Gastroesophageal sphincter (tissue), 4 donors: ENCODE measurements around the gene ZNF318. TPM values are rescaled to one million over a fixed set of nuclear protein-coding genes. Genes with fewer than 3 reads are reported as not detected.
"Not testable (repeated sequence)": the region's sequence is repeated elsewhere in the genome, so short reads cannot be mapped to it uniquely, and the experiment has no call there.

ENCODE experiments used
- ATAC-seq: fragments of 150-250 bp; one replicate; pipeline ENCODE4 v1.9.1; 2016; ENCODE audit warnings: mild to moderate bottlenecking, moderate library complexity
- H3K27ac ChIP-seq, 4 donors: fragments of 200-600 bp; sonication (generic) in 3 of 4; 1 replicate in 3 of 4; 2 replicates in 1 of 4; pipeline ENCODE4 v1.5.1; 2016 to 2019
- H3K27me3 ChIP-seq: fragments of 200-600 bp; sonication (generic); one replicate; pipeline ENCODE4 v1.5.1; 2019
- H3K36me3 ChIP-seq, 2 donors: fragments of 200-600 bp; sonication (generic); one replicate each; pipeline ENCODE4 v1.5.1; 2019; ENCODE audit warnings: control low read depth in 1 of 2
- H3K4me1 ChIP-seq, 3 donors: fragments of 200-600 bp; sonication (generic); 1 replicate in 2 of 3; 2 replicates in 1 of 3; pipeline ENCODE4 v1.5.1; 2016 to 2019; ENCODE audit warnings: control low read depth in 2 of 3
- H3K4me3 ChIP-seq, 2 donors: fragments of 200-600 bp; sonication (generic); one replicate each; pipeline ENCODE4 v1.5.1; 2019; ENCODE audit warnings: mild to moderate bottlenecking in 1 of 2, moderate library complexity in 1 of 2
- H3K9me3 ChIP-seq, 3 donors: fragments of 200-600 bp; sonication (generic); one replicate each; pipeline ENCODE4 v1.5.1; 2017 to 2019; ENCODE audit warnings: control low read depth in 2 of 3
- EP300 ChIP-seq: sonication (generic); formaldehyde crosslinking; IDR thresholded peaks from one replicate; pipeline ENCODE4 v1.6.1; 2017; ENCODE audit warnings: antibody characterized with exemption, mild to moderate bottlenecking
- POLR2A ChIP-seq, 2 donors: fragments of 450-650 bp; IDR thresholded peaks; one replicate each; pipeline ENCODE4 v1.6.1; 2017; ENCODE audit warnings: antibody characterized with exemption in 2 of 2, mild to moderate bottlenecking in 2 of 2, moderate library complexity in 1 of 2
- POLR2AphosphoS5 ChIP-seq: sonication (generic); formaldehyde crosslinking; IDR thresholded peaks from one replicate; pipeline ENCODE4 v1.6.1; 2017; ENCODE audit warnings: antibody characterized with exemption
- WGBS, 2 donors: methylation state at CpG; one replicate each; pipeline ENCODE4 v1.1.5; 2018; ENCODE audit warnings: low coverage in 1 of 2; 5-methylcytosine and 5-hydroxymethylcytosine counted together
- total RNA-seq, 4 donors: library from RNA; depleted of rRNA; stranded (reverse); fragments of >200 nt; gene quantifications; one replicate each; pipeline ENCODE4 v1.1.0, GENCODE V29; 2016
- TF ChIP-seq, protein P1 (sequence below), 4 experiments: fragments of 200-600 bp in 2 of 4; fragments of 450-650 bp in 2 of 4; sonication (generic) in 1 of 4; IDR thresholded peaks; one replicate each; pipeline ENCODE4 v1.5.1; 2017 to 2019; ENCODE audit warnings: antibody characterized with exemption in 4 of 4, mild to moderate bottlenecking in 2 of 4, moderate library complexity in 2 of 4

The ZNF318 gene
- total RNA-seq, 4 donors from 2014 or later = 11.7 to 22.1 (median 18.4) TPM

DNA sequence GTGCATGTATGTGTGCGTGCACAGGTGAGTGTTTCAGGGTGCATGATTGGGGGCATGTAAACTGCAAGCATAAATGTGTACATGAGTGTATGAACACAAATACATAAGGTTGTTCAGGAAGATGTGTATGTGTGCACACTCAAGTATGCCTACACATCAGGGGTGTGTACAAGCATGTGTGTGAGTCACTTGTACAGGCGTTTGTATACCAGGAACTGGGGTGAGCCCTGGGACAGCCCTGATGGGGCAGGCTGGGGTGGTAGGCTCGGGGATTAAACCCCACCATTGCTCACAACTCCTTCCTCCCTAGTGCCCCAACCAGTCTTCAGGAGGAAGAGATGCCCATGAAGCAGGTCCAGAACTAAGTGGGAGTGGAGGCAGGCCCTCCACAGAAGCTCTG lies 65.1 kb downstream of the ZNF318 start:
- Histone ChIP-seq H3K4me1 (peaks cover 0 to 16% (median 9%) of the 10 kb centered on the region in 3 donors), H3K27me3 (peaks cover 68% of the 10 kb centered on the region), H3K9me3 (no peaks in the 10 kb centered on the region), H3K36me3 (no peaks in the 10 kb centered on the region), H3K27ac (no peak overlapping the region), H3K4me3 (no peak overlapping the region)
- no peak for ATAC-seq
- 83% methylated on average over 1 to 2 of the region's 3 CpGs for WGBS, 2 donors
- TF ChIP-seq, protein P1, sequence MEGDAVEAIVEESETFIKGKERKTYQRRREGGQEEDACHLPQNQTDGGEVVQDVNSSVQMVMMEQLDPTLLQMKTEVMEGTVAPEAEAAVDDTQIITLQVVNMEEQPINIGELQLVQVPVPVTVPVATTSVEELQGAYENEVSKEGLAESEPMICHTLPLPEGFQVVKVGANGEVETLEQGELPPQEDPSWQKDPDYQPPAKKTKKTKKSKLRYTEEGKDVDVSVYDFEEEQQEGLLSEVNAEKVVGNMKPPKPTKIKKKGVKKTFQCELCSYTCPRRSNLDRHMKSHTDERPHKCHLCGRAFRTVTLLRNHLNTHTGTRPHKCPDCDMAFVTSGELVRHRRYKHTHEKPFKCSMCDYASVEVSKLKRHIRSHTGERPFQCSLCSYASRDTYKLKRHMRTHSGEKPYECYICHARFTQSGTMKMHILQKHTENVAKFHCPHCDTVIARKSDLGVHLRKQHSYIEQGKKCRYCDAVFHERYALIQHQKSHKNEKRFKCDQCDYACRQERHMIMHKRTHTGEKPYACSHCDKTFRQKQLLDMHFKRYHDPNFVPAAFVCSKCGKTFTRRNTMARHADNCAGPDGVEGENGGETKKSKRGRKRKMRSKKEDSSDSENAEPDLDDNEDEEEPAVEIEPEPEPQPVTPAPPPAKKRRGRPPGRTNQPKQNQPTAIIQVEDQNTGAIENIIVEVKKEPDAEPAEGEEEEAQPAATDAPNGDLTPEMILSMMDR (IDR thresholded peaks at IDR 0.05) = no peak
- TF ChIP-seq POLR2AphosphoS5 = no peak
- no peak for TF ChIP-seq POLR2A (IDR thresholded peaks at IDR 0.05)
- TF ChIP-seq EP300 = no peak

DNA sequence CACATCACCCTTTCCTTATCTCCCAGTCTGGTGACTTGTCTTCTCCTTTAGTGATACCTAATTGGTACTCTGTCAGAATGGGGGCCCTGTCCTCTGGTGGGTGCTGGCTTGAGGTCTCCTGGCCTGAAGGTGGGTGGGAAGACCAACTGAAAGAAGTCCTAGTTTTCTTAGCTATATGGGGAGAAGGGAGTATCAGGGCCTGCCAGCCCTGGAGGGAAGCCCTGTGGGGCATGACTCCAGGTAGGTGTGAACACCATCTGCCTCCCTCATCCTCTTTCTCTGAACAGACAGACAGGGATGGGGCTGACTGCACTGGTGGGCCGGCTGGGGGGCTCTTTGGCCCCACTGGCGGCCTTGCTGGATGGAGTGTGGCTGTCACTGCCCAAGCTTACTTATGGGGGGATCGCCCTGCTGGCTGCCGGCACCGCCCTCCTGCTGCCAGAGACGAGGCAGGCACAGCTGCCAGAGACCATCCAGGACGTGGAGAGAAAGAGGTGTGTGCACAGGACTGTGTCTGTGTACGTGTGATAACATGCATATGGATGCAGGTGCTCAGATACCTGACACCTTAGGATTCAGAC lies 65.6 kb downstream of the ZNF318 start:
- Histone ChIP-seq H3K27me3 (peaks cover 73% of the 10 kb centered on the region), H3K36me3 (no peaks in the 10 kb centered on the region), H3K9me3 (no peaks in the 10 kb centered on the region), H3K4me1 (peaks cover 0 to 11% (median 9%) of the 10 kb centered on the region in 3 donors), H3K27ac (no peak overlapping the region), H3K4me3 (no peak overlapping the region)
- TF ChIP-seq, protein P1 (IDR thresholded peaks at IDR 0.05) = no peak
- no peak for TF ChIP-seq POLR2AphosphoS5
- no peak for TF ChIP-seq POLR2A (IDR thresholded peaks at IDR 0.05)
- no peak for TF ChIP-seq EP300
- WGBS, 2 donors = 40% methylated on average over 1 of the region's 8 CpGs; no CpG with 5 or more reads in 1 of the 2 donors
- ATAC-seq = no peak

DNA sequence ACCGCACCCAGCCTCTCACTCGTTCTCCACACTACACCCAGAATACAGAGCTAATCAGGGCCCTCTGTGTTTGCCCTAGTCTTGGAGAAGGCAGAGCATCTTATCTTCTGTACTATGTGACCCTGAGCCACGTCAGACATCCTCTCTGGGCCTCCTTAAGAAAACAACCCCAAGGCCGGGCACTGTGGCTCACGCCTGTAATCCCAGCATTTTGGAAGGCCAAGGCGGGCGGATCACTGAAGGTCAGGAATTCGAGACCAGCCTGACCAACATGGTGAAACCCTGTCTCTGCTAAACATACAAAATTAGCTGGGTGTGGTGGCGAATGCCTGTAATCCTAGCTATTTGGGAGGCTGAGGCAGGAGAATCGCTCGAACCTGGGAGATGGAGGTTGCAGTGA lies 66.4 kb downstream of the ZNF318 start:
- 93 to 100% methylated on average over 1 to 5 of the region's 11 CpGs for WGBS, 2 donors
- not testable (repeated sequence) for ATAC-seq, H3K4me1 ChIP-seq, H3K4me3 ChIP-seq, H3K27ac ChIP-seq, H3K36me3 ChIP-seq, H3K9me3 ChIP-seq
- H3K27me3 ChIP-seq = peaks cover 77% of the 10 kb centered on the region

DNA sequence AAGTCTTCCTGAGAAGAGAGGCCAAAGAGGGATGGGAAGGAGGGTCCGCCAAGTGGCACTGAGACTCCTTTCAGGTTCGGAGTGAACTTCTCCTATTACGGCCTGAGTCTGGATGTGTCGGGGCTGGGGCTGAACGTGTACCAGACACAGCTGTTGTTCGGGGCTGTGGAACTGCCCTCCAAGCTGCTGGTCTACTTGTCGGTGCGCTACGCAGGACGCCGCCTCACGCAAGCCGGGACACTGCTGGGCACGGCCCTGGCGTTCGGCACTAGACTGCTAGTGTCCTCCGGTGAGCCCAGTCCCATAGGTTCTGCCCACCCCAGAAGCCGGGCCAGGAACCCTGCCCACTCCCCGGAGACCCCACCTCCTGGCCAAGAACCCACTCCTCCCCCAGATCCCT lies 67.3 kb downstream of the ZNF318 start:
- WGBS, 2 donors = 60% methylated on average over 2 of the region's 19 CpGs; no CpG with 5 or more reads in 1 of the 2 donors
- Histone ChIP-seq H3K4me3 (no peak overlapping the region), H3K4me1 (no peaks in the 10 kb centered on the region), H3K9me3 (no peaks in the 10 kb centered on the region), H3K27ac (no peak overlapping the region), H3K36me3 (no peaks in the 10 kb centered on the region), H3K27me3 (peaks cover 74% of the 10 kb centered on the region)
- no peak for ATAC-seq
- no peak for TF ChIP-seq EP300
- no peak for TF ChIP-seq POLR2A (IDR thresholded peaks at IDR 0.05)
- TF ChIP-seq, protein P1 (IDR thresholded peaks at IDR 0.05) = no peak
- no peak for TF ChIP-seq POLR2AphosphoS5

DNA sequence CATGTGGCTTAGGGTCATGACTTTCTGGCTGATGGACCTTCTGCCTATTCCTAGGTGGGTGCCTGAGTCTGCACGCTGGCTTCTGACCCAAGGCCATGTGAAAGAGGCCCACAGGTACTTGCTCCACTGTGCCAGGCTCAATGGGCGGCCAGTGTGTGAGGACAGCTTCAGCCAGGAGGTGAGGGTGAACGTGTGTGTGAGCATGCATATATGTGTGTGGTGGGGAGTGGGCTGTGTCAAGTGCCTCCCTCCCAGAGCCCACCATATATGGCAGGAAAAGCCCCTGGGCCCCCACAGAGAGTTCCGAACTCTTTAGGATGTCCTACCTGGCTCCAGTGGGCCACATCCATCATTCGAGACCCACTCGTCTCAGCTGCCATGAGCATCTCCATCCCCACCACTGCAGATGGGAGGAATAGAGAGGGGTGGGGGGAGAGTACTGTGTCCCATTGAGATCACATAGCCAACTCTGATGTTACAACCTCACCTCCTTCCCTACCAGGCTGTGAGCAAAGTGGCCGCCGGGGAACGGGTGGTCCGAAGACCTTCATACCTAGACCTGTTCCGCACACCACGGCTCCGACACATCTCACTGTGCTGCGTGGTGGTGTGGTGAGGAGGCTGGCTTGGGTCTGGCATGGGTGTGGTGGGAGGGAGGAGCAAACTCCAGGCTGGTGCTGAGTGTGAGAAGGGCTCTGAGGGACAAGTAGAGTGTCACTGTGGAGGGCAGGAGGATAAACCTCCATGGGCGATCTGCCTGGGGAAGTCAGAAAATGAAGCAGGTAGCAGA lies 68.2 kb downstream of the ZNF318 start:
- H3K9me3 ChIP-seq = no peaks in the 10 kb centered on the region
- WGBS, 2 donors = 79% methylated on average over 6 of the region's 15 CpGs; no CpG with 5 or more reads in 1 of the 2 donors
- H3K27ac ChIP-seq = no peak overlapping the region
- no peaks in the 10 kb centered on the region for H3K4me1 ChIP-seq
- TF ChIP-seq, protein P1 (IDR thresholded peaks at IDR 0.05) = no peak
- TF ChIP-seq EP300 (no peak), POLR2A (IDR thresholded peaks at IDR 0.05) (no peak), POLR2AphosphoS5 (no peak)
- peaks cover 66% of the 10 kb centered on the region for H3K27me3 ChIP-seq
- H3K36me3 ChIP-seq = no peaks in the 10 kb centered on the region
- H3K4me3 ChIP-seq = no peak overlapping the region
- ATAC-seq = no peak
